Tibial artery (tissue), 4 donors: ENCODE data around the gene MYO9B.

ENCODE experiments used
- DNase-seq, 2 donors: peaks; one replicate each; pipeline ENCODE4 v3.0.0-alpha.2; 2019
- H3K27ac ChIP-seq, 2 donors: fragments of 200-600 bp; sonication (generic) in 1 of 2; 1 replicate in 1 of 2; 2 replicates in 1 of 2; pipeline ENCODE4 v1.5.1; 2018 to 2019; ENCODE audit warnings: mild to moderate bottlenecking in 1 of 2
- H3K27me3 ChIP-seq, 2 donors: fragments of 200-600 bp; sonication (generic) in 1 of 2; one replicate each; pipeline versions ENCODE4 v1.5.1 to v1.6.0; 2016 to 2019
- H3K36me3 ChIP-seq, 3 donors: fragments of 200-600 bp; sonication (generic) in 2 of 3; one replicate each; pipeline ENCODE4 v1.5.1; 2016 to 2019; ENCODE audit warnings: mild to moderate bottlenecking in 2 of 3
- H3K4me1 ChIP-seq, 4 donors: fragments of 200-600 bp; sonication (generic) in 2 of 4; 1 replicate in 3 of 4; 2 replicates in 1 of 4; pipeline ENCODE4 v1.5.1; 2016 to 2019
- H3K4me3 ChIP-seq, 2 donors: fragments of 200-600 bp; sonication (generic) in 1 of 2; 1 replicate in 1 of 2; 2 replicates in 1 of 2; pipeline ENCODE4 v1.5.1; 2018 to 2019; ENCODE audit warnings: mild to moderate bottlenecking in 2 of 2
- H3K9me3 ChIP-seq, 3 donors: fragments of 200-600 bp; sonication (generic) in 1 of 3; one replicate each; pipeline ENCODE4 v1.5.1; 2016 to 2019
- intact Hi-C: fragments of 100-400 bp; cut with DNase I; formaldehyde crosslinking; loops from one replicate; pipeline ENCODE4 v1.15.0; 2023; ENCODE audit warnings: low total_unique reads
- TF ChIP-seq, protein P1 (sequence below), 2 experiments: fragments of 200-600 bp in 1 of 2; fragments of 450-650 bp in 1 of 2; IDR thresholded peaks; one replicate each; pipeline ENCODE4 v1.5.1; 2017 to 2019; ENCODE audit warnings: antibody characterized with exemption in 2 of 2, mild to moderate bottlenecking in 1 of 2, moderate library complexity in 1 of 2

Gene MYO9B

DNA sequence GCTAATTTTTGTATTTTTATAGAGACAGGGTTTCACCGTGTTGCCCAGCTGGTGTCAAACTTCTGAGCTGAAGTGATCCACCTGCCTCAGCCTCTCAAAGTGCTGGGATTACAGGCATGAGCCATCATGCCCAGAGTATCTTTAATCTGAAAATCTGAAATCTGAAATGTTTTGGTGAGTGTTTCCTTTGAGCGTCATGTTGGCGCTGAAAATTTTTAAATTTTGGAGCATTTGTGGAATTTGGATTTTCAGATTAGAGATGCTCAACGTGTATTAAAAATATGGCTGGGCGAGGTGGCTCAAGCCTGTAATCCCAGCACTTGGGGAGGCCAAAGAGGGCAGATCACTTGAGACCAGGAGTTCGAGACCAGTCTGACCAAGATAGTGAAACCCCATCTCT lies 43.8 kb upstream of the MYO9B start:
- H3K36me3 ChIP-seq: no peaks in the 10 kb centered on the region
- H3K9me3 ChIP-seq: no peaks in the 10 kb centered on the region
- TF ChIP-seq, protein P1, sequence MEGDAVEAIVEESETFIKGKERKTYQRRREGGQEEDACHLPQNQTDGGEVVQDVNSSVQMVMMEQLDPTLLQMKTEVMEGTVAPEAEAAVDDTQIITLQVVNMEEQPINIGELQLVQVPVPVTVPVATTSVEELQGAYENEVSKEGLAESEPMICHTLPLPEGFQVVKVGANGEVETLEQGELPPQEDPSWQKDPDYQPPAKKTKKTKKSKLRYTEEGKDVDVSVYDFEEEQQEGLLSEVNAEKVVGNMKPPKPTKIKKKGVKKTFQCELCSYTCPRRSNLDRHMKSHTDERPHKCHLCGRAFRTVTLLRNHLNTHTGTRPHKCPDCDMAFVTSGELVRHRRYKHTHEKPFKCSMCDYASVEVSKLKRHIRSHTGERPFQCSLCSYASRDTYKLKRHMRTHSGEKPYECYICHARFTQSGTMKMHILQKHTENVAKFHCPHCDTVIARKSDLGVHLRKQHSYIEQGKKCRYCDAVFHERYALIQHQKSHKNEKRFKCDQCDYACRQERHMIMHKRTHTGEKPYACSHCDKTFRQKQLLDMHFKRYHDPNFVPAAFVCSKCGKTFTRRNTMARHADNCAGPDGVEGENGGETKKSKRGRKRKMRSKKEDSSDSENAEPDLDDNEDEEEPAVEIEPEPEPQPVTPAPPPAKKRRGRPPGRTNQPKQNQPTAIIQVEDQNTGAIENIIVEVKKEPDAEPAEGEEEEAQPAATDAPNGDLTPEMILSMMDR (IDR thresholded peaks at IDR 0.05): no peak
- peaks cover 0 to 37% of the 10 kb centered on the region in 2 donors for H3K27me3 ChIP-seq
- no peak overlapping the region for H3K27ac ChIP-seq
- peaks cover 0 to 6% (median 1%) of the 10 kb centered on the region in 4 donors for H3K4me1 ChIP-seq
- no peak overlapping the region for H3K4me3 ChIP-seq
- no peak for DNase-seq
- intact Hi-C loops: no loop called here

DNA sequence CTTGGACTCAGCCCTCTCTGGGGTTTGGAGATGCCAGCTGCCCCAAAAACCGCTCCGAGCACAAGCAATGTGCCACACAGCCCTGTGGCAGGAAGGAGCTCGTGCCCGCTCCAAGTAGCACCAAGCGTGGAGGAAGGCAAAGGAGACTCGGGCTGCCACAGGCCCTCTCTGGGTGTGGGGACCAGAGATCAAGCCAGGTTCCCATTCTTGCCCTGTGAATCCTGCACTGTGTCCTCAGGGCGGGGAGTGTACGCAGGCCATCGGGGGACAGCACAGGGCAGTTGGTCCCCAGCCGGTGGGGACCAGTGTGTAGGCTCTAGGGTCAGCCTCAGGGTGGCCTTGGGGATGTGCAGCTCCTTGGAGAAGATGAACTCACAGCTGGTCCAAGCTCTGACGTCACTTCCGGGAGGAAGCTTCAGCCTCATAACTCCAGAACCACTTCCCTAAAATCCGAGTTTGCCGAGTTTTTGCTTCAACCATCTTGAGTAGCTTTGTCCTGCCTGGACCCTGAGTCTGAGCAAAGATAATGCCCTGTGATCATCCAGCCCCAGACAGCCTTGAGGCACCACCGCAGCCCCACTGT lies 39.6 kb upstream of the MYO9B start:
- intact Hi-C loops: no loop called here
- peak in 1 of 2 donors; percentile 50 for DNase-seq
- no peaks in the 10 kb centered on the region for H3K4me1 ChIP-seq

DNA sequence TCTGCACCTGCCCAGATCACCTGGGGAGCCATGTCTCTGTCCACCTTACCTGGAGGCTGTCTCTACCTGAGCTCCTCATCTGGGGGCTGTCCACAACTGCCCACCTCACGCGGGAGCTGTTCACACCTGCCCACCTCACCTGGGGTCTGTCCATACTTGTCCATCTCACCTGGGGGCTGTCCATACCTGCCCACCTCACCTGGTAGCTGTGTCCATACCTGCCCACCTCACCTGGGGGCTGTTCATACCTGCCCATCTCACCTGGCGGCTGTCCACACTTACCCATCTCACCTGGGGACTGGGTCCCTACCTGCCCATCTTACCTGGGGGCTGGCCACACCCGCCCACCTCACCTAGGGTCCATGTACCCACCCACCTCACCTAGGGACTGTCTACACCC lies 38.9 kb upstream of the MYO9B start:
- Histone ChIP-seq H3K27ac (no peak overlapping the region), H3K36me3 (no peaks in the 10 kb centered on the region), H3K27me3 (peaks cover 0 to 46% of the 10 kb centered on the region in 2 donors), H3K4me3 (no peak overlapping the region), H3K4me1 (no peaks in the 10 kb centered on the region), H3K9me3 (no peaks in the 10 kb centered on the region)
- intact Hi-C loops: no loop called here
- no peak for DNase-seq
- TF ChIP-seq, protein P1 (IDR thresholded peaks at IDR 0.05): no peak

More for the DNA sequence above, 39.6 kb upstream of the MYO9B start:
- TF ChIP-seq, protein P1 (IDR thresholded peaks at IDR 0.05): no peak
- no peaks in the 10 kb centered on the region for H3K36me3 ChIP-seq
- H3K4me3 ChIP-seq: no peak overlapping the region
- H3K27ac ChIP-seq: no peak overlapping the region
- no peaks in the 10 kb centered on the region for H3K9me3 ChIP-seq
- peaks cover 0 to 44% of the 10 kb centered on the region in 2 donors for H3K27me3 ChIP-seq

DNA sequence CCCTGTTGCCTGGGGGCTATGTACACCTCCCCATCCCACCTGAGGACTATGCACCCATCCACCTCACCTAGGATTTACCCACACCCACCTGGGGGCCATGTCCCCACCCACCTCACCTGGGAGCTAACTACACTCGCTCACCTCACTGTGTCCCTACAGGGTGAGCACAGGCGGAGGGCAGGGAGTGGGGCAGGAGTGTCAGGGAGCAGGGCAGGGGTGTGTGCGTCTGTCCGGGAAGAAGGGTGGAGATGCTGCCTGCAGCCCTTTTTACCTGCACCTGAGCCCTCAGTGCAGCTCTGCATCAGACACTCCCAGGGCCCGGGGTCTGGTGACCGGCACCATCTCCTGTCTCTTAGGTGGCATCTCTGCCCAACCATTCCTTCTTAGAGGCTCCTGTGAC lies 38.4 kb upstream of the MYO9B start:
- no peaks in the 10 kb centered on the region for H3K36me3 ChIP-seq
- DNase-seq: no peak
- no peak overlapping the region for H3K27ac ChIP-seq
- H3K9me3 ChIP-seq: no peaks in the 10 kb centered on the region
- intact Hi-C loops: no loop called here
- H3K4me1 ChIP-seq: no peaks in the 10 kb centered on the region
- H3K4me3 ChIP-seq: no peak overlapping the region
- TF ChIP-seq, protein P1 (IDR thresholded peaks at IDR 0.05): no peak
- peaks cover 0 to 46% of the 10 kb centered on the region in 2 donors for H3K27me3 ChIP-seq

DNA sequence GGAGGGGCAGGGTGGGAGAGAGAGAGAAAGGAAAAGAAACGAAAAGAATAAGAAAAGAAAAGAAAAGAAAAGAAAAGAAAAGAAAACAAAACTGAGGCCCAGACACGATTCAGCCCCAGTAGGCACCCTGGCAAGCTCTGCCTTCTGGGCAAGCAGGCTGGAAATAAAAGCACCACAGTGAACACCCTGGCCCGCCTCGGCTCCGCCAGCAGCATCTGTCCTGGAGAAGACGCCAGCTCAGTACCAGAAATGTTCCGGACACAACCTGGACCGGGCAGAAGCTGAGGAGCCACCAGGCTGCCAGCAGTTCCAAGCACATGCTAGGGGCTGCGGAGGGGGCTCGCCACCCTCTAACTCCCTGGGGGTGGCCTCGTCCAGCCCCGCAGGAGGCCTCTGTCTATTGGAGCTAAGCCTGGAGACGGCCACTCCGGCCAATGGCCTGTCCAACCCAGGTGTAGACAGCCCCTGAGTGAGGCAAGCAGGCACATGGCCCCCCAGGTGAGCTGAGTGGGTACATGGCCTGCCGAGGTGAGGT lies 37.5 kb upstream of the MYO9B start:
- TF ChIP-seq, protein P1 (IDR thresholded peaks at IDR 0.05): no peak
- intact Hi-C loops: no loop called here
- H3K9me3 ChIP-seq: no peaks in the 10 kb centered on the region
- H3K4me1 ChIP-seq: no peaks in the 10 kb centered on the region
- no peak overlapping the region for H3K27ac ChIP-seq
- no peaks in the 10 kb centered on the region for H3K36me3 ChIP-seq
- no peak overlapping the region for H3K4me3 ChIP-seq
- DNase-seq: no peak
- peaks cover 0 to 52% of the 10 kb centered on the region in 2 donors for H3K27me3 ChIP-seq
